Spleen (tissue), 13 donors: ENCODE results near the gene NUP85. TPM values are rescaled to one million over a fixed set of nuclear protein-coding genes. Genes with fewer than 3 reads are reported as not detected.
"Not testable (repeated sequence)": the region's sequence is repeated elsewhere in the genome, so short reads cannot be mapped to it uniquely, and the experiment has no call there.

Source experiments
- DNase-seq: peaks from one replicate; pipeline ENCODE4 v3.0.0-alpha.2; 2020
- H3K27ac ChIP-seq, 8 donors: fragments of 200-600 bp; sonication (generic) in 7 of 8; 1 replicate in 4 of 8; 2 replicates in 4 of 8; pipeline versions ENCODE4 v1.5.0 to v1.8.0; 2016 to 2021; ENCODE audit warnings: inconsistent platforms in 4 of 8, mild to moderate bottlenecking in 4 of 8, moderate library complexity in 1 of 8
- H3K27me3 ChIP-seq, 7 donors: fragments of 200-600 bp; sonication (generic) in 6 of 7; replicated peaks in 1 of 7; 1 replicate in 4 of 7; 2 replicates in 3 of 7; pipeline versions ENCODE4 v1.5.0 to v1.8.0; 2016 to 2021; ENCODE audit warnings: inconsistent platforms in 3 of 7, mild to moderate bottlenecking in 1 of 7
- H3K36me3 ChIP-seq, 6 donors: fragments of 200-600 bp; sonication (generic) in 5 of 6; 1 replicate in 4 of 6; 2 replicates in 2 of 6; pipeline versions ENCODE4 v1.5.0 to v1.8.0; 2016 to 2021; ENCODE audit warnings: inconsistent platforms in 2 of 6
- H3K4me1 ChIP-seq, 6 donors: fragments of 200-600 bp; sonication (generic) in 5 of 6; 1 replicate in 3 of 6; 2 replicates in 3 of 6; pipeline versions ENCODE4 v1.5.0 to v1.8.0; 2016 to 2021; ENCODE audit warnings: inconsistent platforms in 3 of 6
- H3K4me3 ChIP-seq, 8 donors: fragments of 200-600 bp; sonication (generic) in 7 of 8; 1 replicate in 4 of 8; 2 replicates in 4 of 8; pipeline versions ENCODE4 v1.5.0 to v1.8.0; 2016 to 2021; ENCODE audit warnings: inconsistent platforms in 4 of 8, mild to moderate bottlenecking in 4 of 8, moderate library complexity in 2 of 8
- H3K9me3 ChIP-seq, 8 donors: fragments of 200-600 bp; sonication (generic) in 7 of 8; 1 replicate in 4 of 8; 2 replicates in 4 of 8; pipeline versions ENCODE4 v1.5.0 to v1.8.0; 2016 to 2021; ENCODE audit warnings: inconsistent platforms in 4 of 8
- POLR2A ChIP-seq, 3 donors: fragments of 450-650 bp; IDR thresholded peaks; one replicate each; pipeline ENCODE4 v1.5.1; 2017; ENCODE audit warnings: antibody characterized with exemption in 3 of 3, mild to moderate bottlenecking in 1 of 3
- POLR2AphosphoS5 ChIP-seq, 3 donors: sonication (generic); formaldehyde crosslinking; IDR thresholded peaks; one replicate each; pipeline ENCODE4 v1.5.1; 2017; ENCODE audit warnings: antibody characterized with exemption in 3 of 3
- WGBS, 5 donors: extraction: QIAGEN DNeasy Blood & Tissue Kit in 3 of 5; methylation state at CpG; one replicate each; pipeline versions ENCODE4 v1.1.5 to v1.1.7; 2013 to 2018; 5-methylcytosine and 5-hydroxymethylcytosine counted together
- intact Hi-C: fragments of 100-400 bp; cut with DNase I; formaldehyde crosslinking; loops from one replicate; pipeline ENCODE4 v1.15.0; 2023; ENCODE audit warnings: low total_unique reads
- long read RNA-seq, 2 donors: transcript quantifications; one replicate each; lab custom pipeline, GENCODE V29; 2026
- polyA plus RNA-seq, 3 donors: library from polyadenylated mRNA; stranded (reverse); fragments of 200-250 nt; gene quantifications; one replicate each; pipeline ENCODE4 v1.2.1, GENCODE V29; 2013
- total RNA-seq, 7 donors: library from RNA; depleted of rRNA in 3 of 7; stranded (reverse); fragments of >200 nt in 3 of 7; fragmentation: NEBNext Ultra II Directional in 4 of 7; extraction: Animal tissue kit (Norgen Biotek cat#: 25700) in 4 of 7; gene quantifications; one replicate each; pipeline versions ENCODE4 v1.1.0 to v1.2.1, GENCODE V29; 2016 to 2021
- TF ChIP-seq, protein P1 (sequence below), 11 experiments: fragments of 200-600 bp in 7 of 11; fragments of 450-650 bp in 4 of 11; sonication (generic) in 4 of 11; IDR thresholded peaks in 8 of 11; conservative IDR thresholded peaks in 3 of 11; 1 replicate in 7 of 11; 2 replicates in 4 of 11; pipeline versions ENCODE4 v1.4.0 to v1.8.0; 2016 to 2021; ENCODE audit warnings: antibody characterized with exemption in 11 of 11, inconsistent platforms in 4 of 11, mild to moderate bottlenecking in 1 of 11
- donor health status: healthy with polysubstance abuse.
- donor health status: DM: no; HTN: no; CAD: no; lungs with moderate emphysema.
- donor health status: DM: no; HTN: no; CAD: no.
- donor health status: Bipolar disorder and iron deficiency.
- donor health status: healthy.
- donor health status: DM: no; HTN: no; CAD: no.
- donor health status: DM: yes; HTN: yes; CAD: no.

NUP85 gene, protein sequence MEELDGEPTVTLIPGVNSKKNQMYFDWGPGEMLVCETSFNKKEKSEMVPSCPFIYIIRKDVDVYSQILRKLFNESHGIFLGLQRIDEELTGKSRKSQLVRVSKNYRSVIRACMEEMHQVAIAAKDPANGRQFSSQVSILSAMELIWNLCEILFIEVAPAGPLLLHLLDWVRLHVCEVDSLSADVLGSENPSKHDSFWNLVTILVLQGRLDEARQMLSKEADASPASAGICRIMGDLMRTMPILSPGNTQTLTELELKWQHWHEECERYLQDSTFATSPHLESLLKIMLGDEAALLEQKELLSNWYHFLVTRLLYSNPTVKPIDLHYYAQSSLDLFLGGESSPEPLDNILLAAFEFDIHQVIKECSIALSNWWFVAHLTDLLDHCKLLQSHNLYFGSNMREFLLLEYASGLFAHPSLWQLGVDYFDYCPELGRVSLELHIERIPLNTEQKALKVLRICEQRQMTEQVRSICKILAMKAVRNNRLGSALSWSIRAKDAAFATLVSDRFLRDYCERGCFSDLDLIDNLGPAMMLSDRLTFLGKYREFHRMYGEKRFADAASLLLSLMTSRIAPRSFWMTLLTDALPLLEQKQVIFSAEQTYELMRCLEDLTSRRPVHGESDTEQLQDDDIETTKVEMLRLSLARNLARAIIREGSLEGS
- total RNA-seq: 10 to 100 TPM; 35.5 to 83.8 (median 66.1) TPM
- polyA plus RNA-seq: 10 to 100 TPM; 45.8 to 79.8 (median 61.8) TPM
- long read RNA-seq, donor 1, transcript NUP85-201 (19 exons, 2,121 nt): major isoform, 5 of 20 reads
- long read RNA-seq, donor 1, partial matches to known transcripts: 14 of 20 reads
- long read RNA-seq, donor 1, other reads (novel, unspliced or antisense): 0 of 20 reads
- long read RNA-seq, donor 2, partial matches to known transcripts: 12 of 14 reads
- long read RNA-seq, donor 2, other reads (novel, unspliced or antisense): 0 of 14 reads

DNA sequence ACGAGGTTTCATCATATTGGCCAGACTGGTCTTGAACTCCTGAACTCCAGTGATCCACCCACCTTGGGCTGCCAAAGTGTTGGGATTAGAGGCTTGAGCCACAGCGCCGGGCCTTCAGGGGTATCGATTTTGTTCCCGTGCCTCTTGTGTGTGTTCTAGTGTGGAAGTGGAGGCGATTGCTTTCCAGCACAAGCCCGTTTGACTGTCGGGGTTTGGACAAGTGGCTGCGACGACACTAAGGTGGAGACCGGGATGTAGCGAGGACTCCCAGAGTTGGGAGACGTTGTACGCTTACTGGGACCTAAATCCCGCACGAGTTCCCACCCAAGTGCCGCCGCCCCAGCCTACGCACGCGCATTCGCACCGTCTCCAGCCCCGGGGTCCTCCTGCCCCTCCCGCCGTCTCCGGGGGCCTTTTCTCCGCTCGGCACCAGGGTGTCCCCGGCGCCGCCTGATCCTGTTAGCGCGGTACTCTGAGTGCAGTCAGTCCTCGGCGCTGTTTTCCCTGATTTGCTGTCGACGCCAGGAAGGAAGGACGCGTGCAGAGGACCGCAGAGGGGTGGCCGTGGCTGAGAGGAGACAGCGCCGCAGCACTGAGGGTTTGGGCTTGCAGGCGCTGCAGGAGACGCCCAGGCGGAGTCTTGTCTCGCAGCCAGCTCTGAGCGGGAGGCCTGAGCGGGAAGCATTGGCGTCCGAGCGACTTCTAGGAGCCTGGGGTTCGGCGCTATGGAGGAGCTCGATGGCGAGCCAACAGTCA is at the start of gene NUP85:
Gene NUP85 (plus strand): TSS at position 643 of the 756 bp plus-strand sequence. CDS start 83 bp downstream, at position 726.
- intact Hi-C loops: loop anchor here (10.0 kb wide), 1 partner anchor 240 kb away; no protein-coding TSS in a partner anchor
- no peaks in the 10 kb centered on the region for H3K27me3 ChIP-seq
- 0% methylated on average over 49 to 57 of the region's 57 CpGs for WGBS, 5 donors

GRCh38 chr17:75158480-75158879 is 47.0 kb upstream of the NUP85 start:
- intact Hi-C loops, DNase-seq, H3K9me3 ChIP-seq, H3K27ac ChIP-seq, H3K27me3 ChIP-seq, H3K4me3 ChIP-seq: not testable (repeated sequence)
- Histone ChIP-seq H3K4me1 (peaks cover 4 to 16% (median 9%) of the 10 kb centered on the region in 6 donors), H3K36me3 (peaks cover 0 to 10% (median under 1%) of the 10 kb centered on the region in 6 donors)
- WGBS, 5 donors: 89 to 96% (median 93%) methylated on average over 8 of the region's 8 CpGs

More for the DNA sequence above, at the start of gene NUP85:
- TF ChIP-seq, protein P1, sequence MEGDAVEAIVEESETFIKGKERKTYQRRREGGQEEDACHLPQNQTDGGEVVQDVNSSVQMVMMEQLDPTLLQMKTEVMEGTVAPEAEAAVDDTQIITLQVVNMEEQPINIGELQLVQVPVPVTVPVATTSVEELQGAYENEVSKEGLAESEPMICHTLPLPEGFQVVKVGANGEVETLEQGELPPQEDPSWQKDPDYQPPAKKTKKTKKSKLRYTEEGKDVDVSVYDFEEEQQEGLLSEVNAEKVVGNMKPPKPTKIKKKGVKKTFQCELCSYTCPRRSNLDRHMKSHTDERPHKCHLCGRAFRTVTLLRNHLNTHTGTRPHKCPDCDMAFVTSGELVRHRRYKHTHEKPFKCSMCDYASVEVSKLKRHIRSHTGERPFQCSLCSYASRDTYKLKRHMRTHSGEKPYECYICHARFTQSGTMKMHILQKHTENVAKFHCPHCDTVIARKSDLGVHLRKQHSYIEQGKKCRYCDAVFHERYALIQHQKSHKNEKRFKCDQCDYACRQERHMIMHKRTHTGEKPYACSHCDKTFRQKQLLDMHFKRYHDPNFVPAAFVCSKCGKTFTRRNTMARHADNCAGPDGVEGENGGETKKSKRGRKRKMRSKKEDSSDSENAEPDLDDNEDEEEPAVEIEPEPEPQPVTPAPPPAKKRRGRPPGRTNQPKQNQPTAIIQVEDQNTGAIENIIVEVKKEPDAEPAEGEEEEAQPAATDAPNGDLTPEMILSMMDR (IDR thresholded peaks at IDR 0.05 in 8 of 11, conservative IDR thresholded peaks at IDR 0.05 in 3 of 11): peak in 3 of 11 experiments; percentile 12 to 30 (median 14)
- TF ChIP-seq POLR2AphosphoS5 (IDR thresholded peaks at IDR 0.05) (peak; percentile 89 to 91 (median 89)), POLR2A (IDR thresholded peaks at IDR 0.05) (peak in 2 of 3 donors; percentile 17 to 48)
- Histone ChIP-seq H3K4me1 (peaks cover 17 to 43% (median 31%) of the 10 kb centered on the region in 6 donors), H3K36me3 (peaks cover 0 to 26% (median 17%) of the 10 kb centered on the region in 6 donors), H3K4me3 (peak within 1 kb of the TSS; percentile 69 to 99 (median 82)), H3K9me3 (no peaks in the 10 kb centered on the region), H3K27ac (peak within 1 kb of the TSS; percentile 93 to 99 (median 96))
- DNase-seq: peak; percentile 97

DNA sequence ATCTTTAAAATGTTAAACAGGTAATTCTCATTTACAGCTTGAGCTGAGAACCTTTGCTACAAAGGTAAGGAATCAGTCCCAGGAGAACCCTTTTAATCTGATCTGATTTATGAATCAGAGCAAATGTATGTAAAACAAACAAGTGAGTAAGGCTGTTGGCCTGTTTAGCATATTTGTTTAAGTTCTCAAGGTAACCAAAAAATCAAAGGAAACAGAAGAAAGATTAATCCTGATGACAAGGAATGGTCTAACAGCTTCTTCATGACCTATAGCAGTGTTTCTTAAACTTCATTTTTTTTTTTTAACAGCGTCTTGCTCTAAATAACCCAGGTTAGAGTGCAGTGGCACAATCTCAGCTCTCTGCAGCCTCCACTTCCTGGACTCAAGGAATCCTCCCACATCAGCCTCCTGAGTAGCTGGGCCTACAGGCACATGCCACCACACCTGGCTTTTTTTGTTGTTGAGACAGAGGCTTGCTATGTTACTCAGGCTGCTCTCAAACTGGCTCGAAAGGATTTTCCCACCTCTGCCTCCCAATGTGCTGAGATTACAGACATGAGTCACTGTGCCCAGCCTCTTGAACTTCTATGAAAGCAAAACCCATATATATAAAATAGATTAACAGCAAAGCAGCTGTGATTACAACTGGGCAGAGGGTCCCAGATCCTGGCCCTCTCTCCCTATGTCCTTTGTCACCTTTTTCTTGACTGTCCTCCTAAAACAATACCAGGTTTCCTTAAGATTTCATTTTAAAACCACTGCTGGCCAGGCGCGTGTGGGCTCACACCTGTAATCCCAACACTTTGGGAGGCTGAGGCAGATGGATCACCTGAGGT is 46.1 kb upstream of the NUP85 start:
- intact Hi-C loops: no loop called here
- Histone ChIP-seq H3K27ac (no peak overlapping the region), H3K4me1 (peaks cover 4 to 11% (median 7%) of the 10 kb centered on the region in 6 donors), H3K4me3 (no peak overlapping the region), H3K9me3 (no peaks in the 10 kb centered on the region), H3K27me3 (no peaks in the 10 kb centered on the region), H3K36me3 (peaks cover 0 to 18% (median 3%) of the 10 kb centered on the region in 6 donors)
- TF ChIP-seq, protein P1 (IDR thresholded peaks at IDR 0.05 in 8 of 11, conservative IDR thresholded peaks at IDR 0.05 in 3 of 11): no peak
- TF ChIP-seq POLR2A (IDR thresholded peaks at IDR 0.05) (no peak), POLR2AphosphoS5 (IDR thresholded peaks at IDR 0.05) (no peak)
- WGBS, 5 donors: 84 to 95% (median 91%) methylated on average over 4 of the region's 4 CpGs
- no peak for DNase-seq
